Smooth muscle cell (in vitro differentiated cells): ENCODE results near the gene LEMD2. TPM values are rescaled to one million over a fixed set of nuclear protein-coding genes. Genes with fewer than 3 reads are reported as not detected.

ENCODE experiments used
- DNase-seq: peaks from one replicate; lab custom pipeline; 2025; ENCODE audit not compliant: unreplicated experiment; lab: John Stamatoyannopoulos, UW
- H2AFZ ChIP-seq: fragments of 200-600 bp; sonication (generic); 2 replicates; pipeline ENCODE4 v1.6.0; 2016; ENCODE audit warnings: antibody characterized with exemption, low read depth, mild to moderate bottlenecking
- H3F3A ChIP-seq: fragments of 200-600 bp; sonication (generic); 2 replicates; pipeline ENCODE4 v1.6.0; 2017; ENCODE audit warnings: antibody characterized with exemption, low read depth
- H3K27ac ChIP-seq: fragments of 200-600 bp; sonication (generic); 2 replicates; pipeline ENCODE4 v1.5.1; 2016; ENCODE audit warnings: low read depth, mild to moderate bottlenecking
- H3K27me3 ChIP-seq: fragments of 200-600 bp; sonication (generic); 2 replicates; pipeline ENCODE4 v1.6.1; 2016; ENCODE audit warnings: low read depth, mild to moderate bottlenecking
- H3K36me3 ChIP-seq: fragments of 200-600 bp; sonication (generic); 2 replicates; pipeline ENCODE4 v1.5.1; 2016; ENCODE audit warnings: low read depth
- H3K4me1 ChIP-seq: fragments of 200-600 bp; sonication (generic); 2 replicates; pipeline ENCODE4 v1.5.1; 2016; ENCODE audit warnings: low read depth
- H3K4me2 ChIP-seq: fragments of 200-600 bp; sonication (generic); 2 replicates; pipeline ENCODE4 v1.6.0; 2016; ENCODE audit warnings: mild to moderate bottlenecking
- H3K4me3 ChIP-seq: fragments of 200-600 bp; sonication (generic); 2 replicates; pipeline ENCODE4 v1.5.1; 2016; ENCODE audit warnings: mild to moderate bottlenecking
- H3K79me2 ChIP-seq: fragments of 200-600 bp; sonication (generic); 2 replicates; pipeline ENCODE4 v1.6.0; 2016; ENCODE audit warnings: low read depth, mild to moderate bottlenecking
- H3K9ac ChIP-seq: fragments of 200-600 bp; sonication (generic); 2 replicates; pipeline ENCODE4 v1.6.0; 2016; ENCODE audit warnings: low read depth
- H3K9me3 ChIP-seq: fragments of 200-600 bp; sonication (generic); replicated peaks from 2 replicates; pipeline ENCODE4 v1.5.1; 2016; ENCODE audit warnings: low read depth
- H4K20me1 ChIP-seq: fragments of 200-600 bp; sonication (generic); 2 replicates; pipeline ENCODE4 v1.6.0; 2016; ENCODE audit warnings: low read depth
- CTCF ChIP-seq: fragments of 200-600 bp; sonication (generic); IDR thresholded peaks from 2 replicates; pipeline ENCODE4 v1.5.1; 2017; ENCODE audit warnings: borderline replicate concordance, mild to moderate bottlenecking, antibody characterized with exemption; ENCODE audit not compliant: insufficient read depth, poor library complexity, severe bottlenecking
- WGBS: methylation state at CpG from one replicate; pipeline ENCODE4 v1.1.7; 2016; ENCODE audit warnings: low lambda C conversion rate; 5-methylcytosine and 5-hydroxymethylcytosine counted together
- polyA plus RNA-seq: library from polyadenylated mRNA; unstranded; fragments of >200 nt; fragmentation: Nextera tagmentation; extraction: Ambion mirVana; gene quantifications from 2 replicates; pipeline ENCODE4 v1.2.1, GENCODE V29; 2016
- total RNA-seq: library from RNA; depleted of rRNA; stranded (reverse); fragments of >200 nt; gene quantifications from 2 replicates; pipeline ENCODE4 v1.2.3, GENCODE V29; 2014

The LEMD2 gene
- total and polyA plus RNA-seq, 2 experiments from 2014 or later: 48.8 to 87.3 TPM

GRCh38 chr6:33748841-33749240 is 40.1 kb downstream of the LEMD2 start:
- no peak overlapping the region for H2AFZ ChIP-seq
- no peaks in the 10 kb centered on the region for H3K9me3 ChIP-seq
- peaks cover 3% of the 10 kb centered on the region for H3F3A ChIP-seq
- no peak for TF ChIP-seq CTCF
- no peaks in the 10 kb centered on the region for H3K36me3 ChIP-seq
- H3K9ac ChIP-seq: no peak overlapping the region
- no peak overlapping the region for H3K27ac ChIP-seq
- no peaks in the 10 kb centered on the region for H3K27me3 ChIP-seq
- no peak for DNase-seq
- no peak overlapping the region for H3K4me2 ChIP-seq
- H3K4me3 ChIP-seq: no peak overlapping the region
- peaks cover 3% of the 10 kb centered on the region for H4K20me1 ChIP-seq
- H3K79me2 ChIP-seq: no peaks in the 10 kb centered on the region
- H3K4me1 ChIP-seq: peaks cover 53% of the 10 kb centered on the region
- 86% methylated on average over 4 of the region's 4 CpGs for WGBS

DNA sequence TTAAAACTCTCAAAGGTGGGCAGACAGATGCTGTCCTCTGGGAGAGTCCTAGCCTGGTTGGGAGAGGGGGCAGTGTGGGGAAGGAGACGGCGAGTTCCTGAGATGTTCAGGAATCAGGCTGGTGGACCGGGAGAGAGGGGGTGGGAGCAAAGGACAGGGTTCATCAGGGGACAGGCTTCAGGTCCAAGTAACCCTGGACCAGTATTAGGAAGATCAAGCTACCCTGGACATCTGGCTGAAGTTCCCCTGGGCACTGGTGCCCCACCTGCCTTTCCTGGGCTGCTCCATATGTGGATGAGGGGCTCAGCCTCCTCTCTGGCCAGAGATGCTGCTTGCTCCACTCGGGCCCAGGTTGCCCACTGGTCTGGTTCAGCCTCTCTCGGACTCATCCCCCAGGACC is 41.1 kb downstream of the LEMD2 start:
- Histone ChIP-seq H3K36me3 (no peaks in the 10 kb centered on the region), H3F3A (peaks cover 3% of the 10 kb centered on the region), H3K4me1 (peaks cover 53% of the 10 kb centered on the region), H3K9ac (no peak overlapping the region), H4K20me1 (peaks cover 3% of the 10 kb centered on the region), H3K4me3 (no peak overlapping the region), H3K27me3 (no peaks in the 10 kb centered on the region), H3K4me2 (no peak overlapping the region), H3K27ac (no peak overlapping the region), H3K79me2 (no peaks in the 10 kb centered on the region), H3K9me3 (no peaks in the 10 kb centered on the region), H2AFZ (no peak overlapping the region)
- no peak for TF ChIP-seq CTCF
- no peak for DNase-seq
- WGBS: 94% methylated on average over 5 of the region's 5 CpGs

- no peak for DNase-seq
- H2AFZ ChIP-seq: peak within 1 kb of the TSS; percentile 78
These were observed 42.3 kb downstream of the LEMD2 start, which contains the start of gene IP6K3 for GRCh38 chr6:33746651-33747100. Gene IP6K3, minus strand, starts transcription at chr6:33746905. Its CDS starts 11,429 bp downstream, at chr6:33735476.

More at GRCh38 chr6:33746651-33747100, 42.3 kb downstream of the LEMD2 start, which contains the start of gene IP6K3:
- H3K36me3 ChIP-seq: no peaks in the 10 kb centered on the region
- 35% methylated on average over 10 of the region's 10 CpGs for WGBS
- H3K9ac ChIP-seq: peak within 1 kb of the TSS; percentile 59
- H3K4me3 ChIP-seq: peak within 1 kb of the TSS; percentile 19
- peaks cover 3% of the 10 kb centered on the region for H3F3A ChIP-seq
- H3K4me1 ChIP-seq: peaks cover 44% of the 10 kb centered on the region
- H3K27me3 ChIP-seq: no peaks in the 10 kb centered on the region
- no peaks in the 10 kb centered on the region for H3K79me2 ChIP-seq
- TF ChIP-seq CTCF: no peak
- peak within 1 kb of the TSS; percentile 76 for H3K27ac ChIP-seq
- H3K4me2 ChIP-seq: peak within 1 kb of the TSS; percentile 77
- H4K20me1 ChIP-seq: peaks cover 3% of the 10 kb centered on the region
- no peaks in the 10 kb centered on the region for H3K9me3 ChIP-seq
